NCI-H1417 (cell line): ENCODE data around the gene TFCP2.

Experiments
- DNase-seq, 3 experiments: peaks; one replicate each; lab custom pipeline; 2025; lab: John Stamatoyannopoulos, UW

The TFCP2 gene

GRCh38 chr12:51156245-51156765 lies 16.6 kb downstream of the TFCP2 start:
- DNase-seq: no peak

- DNase-seq: no peak
Measured at GRCh38 chr12:51152953-51153352, 20.0 kb downstream of the TFCP2 start.

- DNase-seq: no peak
Measured at GRCh38 chr12:51150777-51151176, 22.2 kb downstream of the TFCP2 start.

- DNase-seq: no peak
Measured at GRCh38 chr12:51147309-51147708, 25.6 kb downstream of the TFCP2 start.

- DNase-seq: no peak
Measured at GRCh38 chr12:51139292-51139844, 33.6 kb downstream of the TFCP2 start.

- no peak for DNase-seq
Measured at GRCh38 chr12:51132693-51133092, 40.2 kb downstream of the TFCP2 start.

GRCh38 chr12:51131745-51132521 lies 41.0 kb downstream of the TFCP2 start:
- DNase-seq: no peak

- DNase-seq: no peak
Measured at GRCh38 chr12:51128919-51129318, 44.0 kb downstream of the TFCP2 start.

GRCh38 chr12:51127050-51127729 lies 45.7 kb downstream of the TFCP2 start:
- no peak for DNase-seq

GRCh38 chr12:51126297-51126696 lies 46.6 kb downstream of the TFCP2 start:
- no peak for DNase-seq

- no peak for DNase-seq
Measured at GRCh38 chr12:51124504-51124903, 48.4 kb downstream of the TFCP2 start.

GRCh38 chr12:51122844-51123243 lies 50.1 kb downstream of the TFCP2 start:
- no peak for DNase-seq

- DNase-seq: no peak
Measured at GRCh38 chr12:51118706-51119105, 54.2 kb downstream of the TFCP2 start.

GRCh38 chr12:51115533-51115932 lies 57.4 kb downstream of the TFCP2 start:
- DNase-seq: no peak

- DNase-seq: no peak
Measured at GRCh38 chr12:51108136-51108535, 64.8 kb downstream of the TFCP2 start.

- DNase-seq: no peak
Measured at GRCh38 chr12:51103977-51104376, 69.0 kb downstream of the TFCP2 start.

- no peak for DNase-seq
Measured at GRCh38 chr12:51098611-51099010, 74.3 kb downstream of the TFCP2 start.

- no peak for DNase-seq
Measured at GRCh38 chr12:51090705-51091229, 82.2 kb downstream of the TFCP2 start.

- DNase-seq: no peak
Measured at GRCh38 chr12:51087818-51088217, 85.1 kb downstream of the TFCP2 start.

GRCh38 chr12:51086933-51087332 lies 86.0 kb downstream of the TFCP2 start:
- DNase-seq: no peak

GRCh38 chr12:51085757-51086156 lies 87.2 kb downstream of the TFCP2 start:
- DNase-seq: no peak

- DNase-seq: peak; percentile 96 to 98 (median 98)
Measured at GRCh38 chr12:51083126-51083833, 89.7 kb downstream of the TFCP2 start, which contains the start of gene CSRNP2. Gene CSRNP2, minus strand, starts transcription at chr12:51083596. Its CDS starts 7,035 bp downstream, at chr12:51076561.
